SK-N-SH (cell line): ENCODE results near the gene ZCCHC7.
"Not testable (repeated sequence)": the region's sequence is repeated elsewhere in the genome, so short reads cannot be mapped to it uniquely, and the experiment has no call there.

Experiments
- POLR2AphosphoS5 ChIP-seq: IDR thresholded peaks from 2 replicates; pipeline ENCODE4 v1.6.1; 2012; ENCODE audit warnings: low read depth, low read length
- RAD21 ChIP-seq: IDR thresholded peaks from 2 replicates; pipeline ENCODE4 v1.6.1; 2012; ENCODE audit warnings: mild to moderate bottlenecking, low read length
- TAF1 ChIP-seq: IDR thresholded peaks from 2 replicates; pipeline ENCODE4 v1.6.1; 2012; ENCODE audit warnings: low read depth, mild to moderate bottlenecking, low read length, moderate library complexity, borderline replicate concordance

DNA sequence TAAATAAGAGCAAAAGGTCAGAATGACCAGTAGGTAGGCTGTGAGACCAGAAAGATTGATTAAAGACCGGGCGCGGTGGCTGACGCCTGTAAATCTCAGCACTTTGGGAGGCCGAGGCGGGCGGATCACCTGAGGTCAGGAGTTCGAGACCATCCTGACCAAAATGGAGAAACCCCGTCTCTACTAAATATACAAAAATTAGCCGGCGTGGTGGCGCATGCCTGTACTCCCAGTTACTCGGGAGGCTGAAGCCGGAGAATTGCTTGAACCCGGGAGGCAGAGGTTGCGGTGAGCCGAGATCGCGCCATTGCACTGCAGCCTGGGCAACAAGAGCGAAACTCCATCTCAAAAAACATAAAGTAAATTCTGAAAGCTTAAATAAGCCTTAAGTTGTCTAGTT, 38.9 kb upstream of the ZCCHC7 start:
- not testable (repeated sequence) for TF ChIP-seq TAF1, RAD21, POLR2AphosphoS5
